Measurements from ENCODE around the gene RBM44.

DNA sequence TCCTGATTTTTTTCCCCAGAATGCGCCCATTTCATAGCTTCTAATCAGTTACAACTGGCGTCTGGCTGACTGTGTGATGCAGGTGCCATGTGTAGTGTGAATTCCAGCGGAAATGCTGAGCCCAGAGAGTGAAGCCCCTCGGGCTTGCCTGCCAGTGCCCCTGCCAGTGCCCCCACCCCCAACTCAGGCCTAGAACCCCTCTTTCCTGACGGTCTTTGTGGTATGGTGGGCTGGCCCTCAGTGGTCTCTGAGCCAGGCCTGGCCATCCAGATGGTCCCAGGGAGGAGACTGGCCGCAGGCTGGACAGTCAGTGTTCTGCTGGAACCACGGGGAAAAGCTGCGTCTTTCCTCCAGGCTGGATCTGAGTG is 63.9 kb downstream of the RBM44 start:
- TF ChIP-seq EZH2 (IDR thresholded peaks at IDR 0.05) (no peak), POLR2AphosphoS5 (IDR thresholded peaks at IDR 0.05; ENCODE audit: borderline replicate concordance, low read depth, low read length) (no peak), FOXP2 (optimal IDR thresholded peaks at IDR 0.05; ENCODE audit: control extremely low read depth, extremely low read length, insufficient read depth) (no peak)
